Mesenteric fat pad (tissue), 1 donor: ENCODE results near the gene SERPIND1. TPM values are rescaled to one million over a fixed set of nuclear protein-coding genes. Genes with fewer than 3 reads are reported as not detected.

Source experiments
- DNase-seq: peaks from one replicate; pipeline ENCODE4 v3.0.0-alpha.2; 2020; ENCODE audit warnings: low spot score
- total RNA-seq: library from RNA; stranded (reverse); fragmentation: NEBNext Ultra II Directional; extraction: Animal tissue kit (Norgen Biotek cat#: 25700); gene quantifications from one replicate; pipeline ENCODE4 v1.2.1, GENCODE V29; 2021
- donor health status: DM: yes; HTN: yes; CAD: no.

Gene SERPIND1
- total RNA-seq, 1 donor from 2014 or later: 0.35 TPM

- no peak for DNase-seq
Observed at GRCh38 chr22:20771918-20772625, 1.8 kb upstream of the SERPIND1 start.

GRCh38 chr22:20774882-20775281, 969 bp downstream of the SERPIND1 start:
- DNase-seq: no peak

- no peak for DNase-seq
Observed at GRCh38 chr22:20775342-20775895, 1.5 kb downstream of the SERPIND1 start.

GRCh38 chr22:20776624-20777405, 2.9 kb downstream of the SERPIND1 start:
- DNase-seq: no peak

- no peak for DNase-seq
Observed at GRCh38 chr22:20777420-20778177, 3.7 kb downstream of the SERPIND1 start.

- no peak for DNase-seq
Observed at GRCh38 chr22:20779014-20779817, 5.3 kb downstream of the SERPIND1 start.

- DNase-seq: no peak
Observed at GRCh38 chr22:20779818-20780158, 5.9 kb downstream of the SERPIND1 start.

GRCh38 chr22:20781272-20781990, 7.5 kb downstream of the SERPIND1 start:
- DNase-seq: no peak

GRCh38 chr22:20782083-20782482, 8.2 kb downstream of the SERPIND1 start:
- DNase-seq: no peak

- DNase-seq: no peak
Observed at GRCh38 chr22:20782596-20783299, 8.8 kb downstream of the SERPIND1 start.

- no peak for DNase-seq
Observed at GRCh38 chr22:20783300-20783673, 9.4 kb downstream of the SERPIND1 start.

- DNase-seq: no peak
Observed at GRCh38 chr22:20783844-20784723, 10.2 kb downstream of the SERPIND1 start.

- DNase-seq: no peak
Observed at GRCh38 chr22:20785415-20785814, 11.5 kb downstream of the SERPIND1 start.

- no peak for DNase-seq
Observed at GRCh38 chr22:20786048-20786447, 12.1 kb downstream of the SERPIND1 start.

- DNase-seq: no peak
Observed at GRCh38 chr22:20786536-20786979, 12.6 kb downstream of the SERPIND1 start.

GRCh38 chr22:20787223-20787622, 13.3 kb downstream of the SERPIND1 start:
- no peak for DNase-seq

- DNase-seq: no peak
Observed at GRCh38 chr22:20787746-20788626, 14.1 kb downstream of the SERPIND1 start.
